Keratinocyte (primary cell): ENCODE measurements around the gene DENND5A.
"Not testable (repeated sequence)": the region's sequence is repeated elsewhere in the genome, so short reads cannot be mapped to it uniquely, and the experiment has no call there.

ENCODE experiments used
- CTCF ChIP-seq, 3 experiments: IDR thresholded peaks in 1 of 3; conservative IDR thresholded peaks in 1 of 3; optimal IDR thresholded peaks in 1 of 3; 2 replicates in 2 of 3; 3 replicates in 1 of 3; pipeline versions ENCODE3 to v1.5.1; 2011; ENCODE audit warnings: low read length in 3 of 3, mild to moderate bottlenecking in 3 of 3, moderate library complexity in 2 of 3, control low read depth in 1 of 3, inconsistent platforms in 1 of 3; ENCODE audit not compliant: insufficient read depth in 2 of 3; ENCODE audit errors: extremely low read depth in 1 of 3
- EZH2 ChIP-seq: IDR thresholded peaks from one replicate; pipeline ENCODE4 v1.6.1; 2012; ENCODE audit warnings: inconsistent platforms, mild to moderate bottlenecking, low read length, moderate library complexity

DNA sequence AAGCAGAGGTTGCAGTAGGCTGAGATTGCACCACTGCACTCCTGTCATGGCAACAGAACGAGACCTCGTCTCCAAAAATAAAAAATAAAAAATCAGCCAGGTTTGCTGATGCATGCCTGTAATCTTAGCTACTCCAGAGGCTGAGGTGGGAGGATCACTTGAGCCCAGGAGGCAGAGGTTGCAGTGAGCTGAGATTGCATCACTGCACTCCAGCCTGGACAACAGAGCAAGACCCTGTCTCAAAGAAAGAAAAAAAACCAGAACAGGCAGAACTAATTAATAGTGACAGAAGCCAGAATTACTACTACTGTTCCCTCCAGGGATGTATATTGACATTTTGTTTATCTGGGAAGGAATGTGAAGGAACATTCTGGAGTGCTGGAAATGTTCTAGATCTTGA, 166.7 kb downstream of the DENND5A start:
- TF ChIP-seq CTCF (optimal IDR thresholded peaks at IDR 0.05 in 1 of 3, IDR thresholded peaks at IDR 0.05 in 1 of 3, conservative IDR thresholded peaks at IDR 0.05 in 1 of 3; ENCODE audit: extremely low read depth in 1 of 3, insufficient read depth in 2 of 3, low read length in 3 of 3); EZH2: not testable (repeated sequence)
